ENCODE results near the gene THRAP3.

The THRAP3 gene

DNA sequence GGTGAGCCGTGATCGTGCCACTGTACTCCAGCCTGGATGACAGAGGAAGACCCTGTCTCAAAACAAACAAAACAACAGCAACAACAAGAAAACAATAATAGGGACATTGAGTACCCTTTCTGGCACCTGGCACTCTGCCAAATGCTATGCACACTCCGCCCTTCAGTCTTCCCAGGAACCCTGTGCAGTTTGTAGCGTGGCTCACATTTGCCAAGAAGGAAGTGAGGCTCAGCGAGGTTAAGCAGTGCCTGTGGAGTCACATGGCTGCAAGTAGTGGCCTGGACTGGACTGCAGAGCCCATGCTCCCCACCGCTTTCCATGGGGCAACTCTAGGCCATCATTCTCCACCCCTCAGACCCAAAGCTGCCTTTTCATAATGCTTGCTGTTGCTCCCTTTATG is 104.5 kb downstream of the THRAP3 start:
- in situ Hi-C loops (cut with MboI; ENCODE audit: low pct_unique_long_range_greater_than_20kb, low sequenced_read_pairs, unreplicated experiment), result no loop called here
- TF ChIP-seq, protein P1, sequence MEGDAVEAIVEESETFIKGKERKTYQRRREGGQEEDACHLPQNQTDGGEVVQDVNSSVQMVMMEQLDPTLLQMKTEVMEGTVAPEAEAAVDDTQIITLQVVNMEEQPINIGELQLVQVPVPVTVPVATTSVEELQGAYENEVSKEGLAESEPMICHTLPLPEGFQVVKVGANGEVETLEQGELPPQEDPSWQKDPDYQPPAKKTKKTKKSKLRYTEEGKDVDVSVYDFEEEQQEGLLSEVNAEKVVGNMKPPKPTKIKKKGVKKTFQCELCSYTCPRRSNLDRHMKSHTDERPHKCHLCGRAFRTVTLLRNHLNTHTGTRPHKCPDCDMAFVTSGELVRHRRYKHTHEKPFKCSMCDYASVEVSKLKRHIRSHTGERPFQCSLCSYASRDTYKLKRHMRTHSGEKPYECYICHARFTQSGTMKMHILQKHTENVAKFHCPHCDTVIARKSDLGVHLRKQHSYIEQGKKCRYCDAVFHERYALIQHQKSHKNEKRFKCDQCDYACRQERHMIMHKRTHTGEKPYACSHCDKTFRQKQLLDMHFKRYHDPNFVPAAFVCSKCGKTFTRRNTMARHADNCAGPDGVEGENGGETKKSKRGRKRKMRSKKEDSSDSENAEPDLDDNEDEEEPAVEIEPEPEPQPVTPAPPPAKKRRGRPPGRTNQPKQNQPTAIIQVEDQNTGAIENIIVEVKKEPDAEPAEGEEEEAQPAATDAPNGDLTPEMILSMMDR (IDR thresholded peaks at IDR 0.05; ENCODE audit: extremely low read depth, insufficient read depth, missing control alignments), result no peak
- no peak for DNase-seq (ENCODE audit: low spot score)

DNA sequence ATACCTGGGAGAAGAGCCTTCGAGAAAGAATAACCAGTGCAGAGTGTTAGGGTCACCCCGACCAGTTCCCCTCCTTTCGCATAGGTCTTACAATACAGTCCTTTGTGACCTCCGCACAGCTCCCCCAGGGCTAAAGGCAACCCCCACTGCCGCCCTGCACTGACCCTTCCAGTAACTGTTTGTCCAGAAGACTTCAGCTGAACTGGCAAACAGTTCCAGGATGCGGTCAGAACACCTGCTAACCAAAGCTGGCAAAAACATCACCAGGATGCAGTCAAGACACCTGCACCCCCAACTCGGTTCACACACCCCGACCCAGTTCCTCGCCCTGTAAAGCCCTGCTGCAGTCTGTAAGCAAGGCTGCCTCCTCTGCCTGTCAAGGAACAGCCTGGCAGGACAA is 105.6 kb downstream of the THRAP3 start:
- in situ Hi-C loops (cut with MboI; ENCODE audit: low pct_unique_long_range_greater_than_20kb, low sequenced_read_pairs, unreplicated experiment), result no loop called here
- DNase-seq (ENCODE audit: low spot score), result no peak
- TF ChIP-seq, protein P1 (IDR thresholded peaks at IDR 0.05; ENCODE audit: extremely low read depth, insufficient read depth, missing control alignments), result no peak

DNA sequence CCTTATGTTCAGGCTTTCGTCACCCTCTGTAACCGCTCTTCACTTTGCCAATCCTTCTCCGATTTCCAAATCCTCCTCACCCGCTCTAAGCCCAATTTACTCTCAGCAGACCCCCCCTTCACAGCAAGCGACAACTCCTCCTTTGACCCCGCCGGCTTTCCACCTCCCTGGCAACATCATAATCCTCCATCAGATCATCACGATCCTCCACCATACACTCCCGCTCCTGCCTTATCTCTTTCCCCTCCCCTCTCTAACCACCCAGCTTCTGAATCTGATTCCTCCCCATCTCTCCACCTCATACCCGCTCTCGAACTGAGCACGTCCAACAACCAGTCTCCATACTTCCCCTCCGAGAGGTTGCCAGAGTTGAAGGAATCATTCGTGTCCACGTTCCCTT is 106.7 kb downstream of the THRAP3 start:
- no peak for DNase-seq (ENCODE audit: low spot score)
- in situ Hi-C loops (cut with MboI; ENCODE audit: low pct_unique_long_range_greater_than_20kb, low sequenced_read_pairs, unreplicated experiment), result no loop called here
- TF ChIP-seq, protein P1 (IDR thresholded peaks at IDR 0.05; ENCODE audit: extremely low read depth, insufficient read depth, missing control alignments), result no peak

DNA sequence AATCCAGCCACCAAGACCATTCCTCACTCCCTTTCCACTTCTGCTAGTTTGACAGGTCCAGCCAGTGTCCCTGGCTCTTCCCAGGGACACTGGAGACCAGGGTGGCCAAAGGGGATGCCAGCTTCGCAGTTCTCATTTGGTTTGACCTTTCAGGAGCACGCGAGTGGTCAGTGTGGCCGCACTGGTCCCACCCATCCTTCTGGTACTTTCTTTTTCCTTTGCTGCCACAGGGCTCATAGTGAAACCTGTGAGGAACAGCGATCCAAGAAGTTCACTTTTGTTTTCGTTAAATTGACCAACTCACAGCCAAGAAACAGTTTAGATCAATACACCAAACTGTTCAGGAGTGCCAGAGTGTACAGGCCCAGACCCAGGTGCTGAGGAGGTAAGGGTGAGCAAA is 113.6 kb downstream of the THRAP3 start:
- TF ChIP-seq, protein P1 (IDR thresholded peaks at IDR 0.05; ENCODE audit: extremely low read depth, insufficient read depth, missing control alignments), result no peak
- no peak for DNase-seq (ENCODE audit: low spot score)
- in situ Hi-C loops (cut with MboI; ENCODE audit: low pct_unique_long_range_greater_than_20kb, low sequenced_read_pairs, unreplicated experiment), result no loop called here

DNA sequence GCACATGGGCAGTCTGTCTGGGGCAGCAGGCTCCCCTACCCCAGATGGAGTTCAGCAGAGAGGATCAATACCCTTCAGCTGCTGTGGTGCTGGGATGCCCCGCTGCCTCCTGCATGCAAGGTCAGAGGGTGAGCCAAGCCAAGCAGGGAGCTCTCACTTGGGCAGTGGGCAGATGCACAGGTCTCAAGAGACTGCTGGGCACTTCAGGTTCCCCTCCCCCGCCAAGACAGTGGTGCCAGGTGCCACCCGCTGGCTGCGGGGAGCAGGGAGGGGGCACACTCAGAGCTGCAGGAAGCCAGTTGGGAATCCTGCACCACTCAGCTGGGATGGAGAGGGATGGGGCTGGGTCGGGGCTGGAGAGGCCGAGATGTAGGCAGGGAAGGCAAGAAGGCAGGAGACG is 115.0 kb downstream of the THRAP3 start:
- TF ChIP-seq, protein P1 (IDR thresholded peaks at IDR 0.05; ENCODE audit: extremely low read depth, insufficient read depth, missing control alignments), result no peak
- in situ Hi-C loops (cut with MboI; ENCODE audit: low pct_unique_long_range_greater_than_20kb, low sequenced_read_pairs, unreplicated experiment), result no loop called here
- no peak for DNase-seq (ENCODE audit: low spot score)

DNA sequence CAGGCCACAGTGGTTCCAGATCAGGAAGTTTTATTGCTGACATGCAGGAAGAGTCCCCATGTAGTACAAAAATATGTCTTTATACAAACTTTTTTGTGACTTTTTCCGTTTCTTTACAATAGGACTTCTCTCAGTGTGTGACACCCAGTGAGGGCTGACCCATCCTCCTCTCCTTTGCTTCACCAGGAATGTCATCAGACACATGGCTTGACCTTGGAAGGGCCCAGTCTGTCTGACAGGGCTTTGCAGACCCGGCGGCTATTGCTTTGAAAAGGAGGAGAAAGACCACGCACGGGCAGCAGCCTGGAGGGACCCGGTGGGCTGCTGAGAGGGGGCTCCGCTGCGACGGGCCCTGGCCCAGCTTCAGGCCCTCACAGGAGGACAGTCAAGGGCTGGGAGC is 115.4 kb downstream of the THRAP3 start:
- DNase-seq (ENCODE audit: low spot score), result no peak
- in situ Hi-C loops (cut with MboI; ENCODE audit: low pct_unique_long_range_greater_than_20kb, low sequenced_read_pairs, unreplicated experiment), result no loop called here
- TF ChIP-seq, protein P1 (IDR thresholded peaks at IDR 0.05; ENCODE audit: extremely low read depth, insufficient read depth, missing control alignments), result no peak

All from GM13977 (cell line).